Fibroblast of lung (primary cell): ENCODE data around the gene TMEM14A. TPM values are rescaled to one million over a fixed set of nuclear protein-coding genes. Genes with fewer than 3 reads are reported as not detected.
A peak's percentile ranks its signal among the peaks of the same experiment; 100 is the strongest.

Experiments used
- DNase-seq, 2 donors: peaks; one replicate each; pipeline versions ENCODE4 v3.0.0 to v3.0.0-alpha.2; 2010; ENCODE audit warnings: low read depth in 2 of 2
- H2AFZ ChIP-seq: 2 replicates; pipeline ENCODE4 v1.5.1; 2012; ENCODE audit warnings: low read length, control low read depth, inconsistent platforms
- H3K27ac ChIP-seq: 2 replicates; pipeline ENCODE4 v1.5.1; 2011; ENCODE audit warnings: low read length, control low read depth; ENCODE audit not compliant: insufficient read depth
- H3K27me3 ChIP-seq: 2 replicates; pipeline ENCODE4 v1.5.1; 2011; ENCODE audit warnings: mild to moderate bottlenecking, low read length; ENCODE audit not compliant: control insufficient read depth, insufficient read depth
- H3K36me3 ChIP-seq: 2 replicates; pipeline ENCODE4 v1.5.1; 2011; ENCODE audit warnings: low read length; ENCODE audit not compliant: control insufficient read depth, insufficient read depth
- H3K4me1 ChIP-seq: 2 replicates; pipeline ENCODE4 v1.5.1; 2011; ENCODE audit warnings: low read length; ENCODE audit not compliant: control insufficient read depth, insufficient read depth; ENCODE audit errors: extremely low read depth
- H3K4me2 ChIP-seq: 2 replicates; pipeline ENCODE4 v1.5.1; 2011; ENCODE audit warnings: low read length, control low read depth; ENCODE audit not compliant: insufficient read depth; ENCODE audit errors: extremely low read depth
- H3K4me3 ChIP-seq, 4 experiments: fragments of 200-600 bp in 1 of 4; sonication (generic) in 1 of 4; replicated peaks in 1 of 4; 2 replicates each; pipeline ENCODE4 v1.5.1; 2011 to 2016; ENCODE audit warnings: low read length in 4 of 4, low read depth in 3 of 4, mild to moderate bottlenecking in 3 of 4, control low read depth in 2 of 4, inconsistent platforms in 1 of 4, mixed read lengths in 1 of 4; ENCODE audit not compliant: insufficient read depth in 1 of 4; ENCODE audit errors: control extremely low read depth in 1 of 4
- H3K79me2 ChIP-seq: 2 replicates; pipeline ENCODE4 v1.5.1; 2012; ENCODE audit warnings: mild to moderate bottlenecking, low read length, inconsistent platforms; ENCODE audit not compliant: control insufficient read depth, insufficient read depth
- H3K9ac ChIP-seq: 2 replicates; pipeline ENCODE4 v1.5.1; 2011; ENCODE audit warnings: mild to moderate bottlenecking, low read length, control low read depth; ENCODE audit not compliant: insufficient read depth
- H3K9me3 ChIP-seq: 2 replicates; pipeline ENCODE4 v1.5.1; 2012; ENCODE audit warnings: low read depth, low read length; ENCODE audit not compliant: control insufficient read depth, insufficient read depth
- H4K20me1 ChIP-seq: 2 replicates; pipeline ENCODE4 v1.5.1; 2011; ENCODE audit warnings: low read length; ENCODE audit not compliant: control insufficient read depth, insufficient read depth; ENCODE audit errors: extremely low read depth
- CTCF ChIP-seq, 2 donors: IDR thresholded peaks in 1 of 2; conservative IDR thresholded peaks in 1 of 2; 1 replicate in 1 of 2; 2 replicates in 1 of 2; pipeline ENCODE4 v1.5.1; 2011 to 2012; ENCODE audit warnings: low read length in 2 of 2, control low read depth in 1 of 2, inconsistent platforms in 1 of 2, low read depth in 1 of 2, mild to moderate bottlenecking in 1 of 2
- EZH2 ChIP-seq: IDR thresholded peaks from 2 replicates; pipeline ENCODE4 v1.5.1; 2012; ENCODE audit warnings: low read length, control low read depth, mild to moderate bottlenecking; ENCODE audit errors: missing control alignments
- polyA plus RNA-seq, 2 donors: library from polyadenylated mRNA; depleted of rRNA in 1 of 2; stranded (reverse) in 1 of 2; unstranded in 1 of 2; fragments of >200 nt; gene quantifications; 2 replicates each; pipeline ENCODE4 v1.2.1, GENCODE V29; 2011 to 2012; ENCODE audit warnings: missing spikeins in 1 of 2
- total RNA-seq: library from RNA; depleted of rRNA; stranded (reverse); fragments of >200 nt; gene quantifications from 2 replicates; pipeline ENCODE4 v1.2.1, GENCODE V29; 2014

TMEM14A gene
- total and polyA plus RNA-seq, 2 donors (not counting 1 experiment from before 2014, with no cell fraction given): 38.3 to 49.0 TPM

DNA sequence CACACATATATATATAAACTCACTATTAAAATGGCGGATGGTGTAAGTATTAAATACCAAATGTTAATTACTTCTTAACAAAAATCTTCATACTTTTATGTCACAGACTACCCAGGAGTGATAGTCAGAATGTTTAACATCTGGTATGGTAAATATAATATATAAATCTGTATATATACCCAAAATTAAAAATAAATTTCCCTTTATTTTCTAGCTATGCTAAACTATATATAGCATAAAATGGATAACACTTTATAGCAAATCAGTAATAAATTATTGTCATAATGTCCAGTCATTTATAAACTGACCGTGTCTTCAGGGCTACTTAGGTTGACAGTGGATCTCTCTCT, 55.3 kb downstream of the TMEM14A start:
- Histone ChIP-seq H3K9ac (no peak overlapping the region), H3K36me3 (no peaks in the 10 kb centered on the region), H3K27me3 (no peaks in the 10 kb centered on the region), H3K27ac (no peak overlapping the region), H3K79me2 (no peaks in the 10 kb centered on the region), H3K4me2 (no peak overlapping the region), H3K9me3 (no peaks in the 10 kb centered on the region), H3K4me3 (no peak overlapping the region), H4K20me1 (no peaks in the 10 kb centered on the region), H3K4me1 (no peaks in the 10 kb centered on the region), H2AFZ (no peak overlapping the region)
- no peak for DNase-seq
- no peak for TF ChIP-seq EZH2
- no peak for TF ChIP-seq CTCF (conservative IDR thresholded peaks at IDR 0.05 in 1 of 2, IDR thresholded peaks at IDR 0.05 in 1 of 2; ENCODE audit: low read depth in 1 of 2, low read length in 2 of 2)

GRCh38 chr6:52726741-52727535, 56.0 kb downstream of the TMEM14A start:
- H2AFZ ChIP-seq: no peak overlapping the region
- H3K9ac ChIP-seq: no peak overlapping the region
- no peaks in the 10 kb centered on the region for H3K9me3 ChIP-seq
- no peak overlapping the region for H3K27ac ChIP-seq
- no peaks in the 10 kb centered on the region for H3K36me3 ChIP-seq
- no peaks in the 10 kb centered on the region for H3K27me3 ChIP-seq
- TF ChIP-seq CTCF (conservative IDR thresholded peaks at IDR 0.05 in 1 of 2, IDR thresholded peaks at IDR 0.05 in 1 of 2; ENCODE audit: low read depth in 1 of 2, low read length in 2 of 2) (no peak), EZH2 (no peak)
- H3K79me2 ChIP-seq: no peaks in the 10 kb centered on the region
- H3K4me1 ChIP-seq: no peaks in the 10 kb centered on the region
- H3K4me2 ChIP-seq: no peak overlapping the region
- no peaks in the 10 kb centered on the region for H4K20me1 ChIP-seq
- DNase-seq: peak in 1 of 2 donors; percentile 44
- H3K4me3 ChIP-seq: no peak overlapping the region

GRCh38 chr6:52727908-52728307, 57.0 kb downstream of the TMEM14A start:
- Histone ChIP-seq H3K9me3 (no peaks in the 10 kb centered on the region), H3K27me3 (peaks cover 2% of the 10 kb centered on the region), H3K79me2 (no peaks in the 10 kb centered on the region), H3K36me3 (no peaks in the 10 kb centered on the region), H2AFZ (no peak overlapping the region), H3K4me3 (no peak overlapping the region), H3K4me2 (no peak overlapping the region), H4K20me1 (no peaks in the 10 kb centered on the region), H3K27ac (no peak overlapping the region), H3K4me1 (no peaks in the 10 kb centered on the region), H3K9ac (no peak overlapping the region)
- DNase-seq: no peak
- TF ChIP-seq EZH2 (no peak), CTCF (conservative IDR thresholded peaks at IDR 0.05 in 1 of 2, IDR thresholded peaks at IDR 0.05 in 1 of 2; ENCODE audit: low read depth in 1 of 2, low read length in 2 of 2) (no peak)
